Skeletal muscle tissue (tissue), 4 donors: Measurements from ENCODE around the gene SLTM. TPM values are rescaled to one million over a fixed set of nuclear protein-coding genes. Genes with fewer than 3 reads are reported as not detected.
"Not testable (repeated sequence)": the region's sequence is repeated elsewhere in the genome, so short reads cannot be mapped to it uniquely, and the experiment has no call there.

Experiments used
- H3K27ac ChIP-seq: one replicate; pipeline ENCODE4 v1.7.0; 2013; ENCODE audit warnings: mild to moderate bottlenecking, low read depth, low read length, inconsistent platforms
- H3K27me3 ChIP-seq, 3 donors: one replicate each; pipeline ENCODE4 v1.7.0; 2013; ENCODE audit warnings: low read length in 3 of 3; ENCODE audit not compliant: control insufficient read depth in 3 of 3, insufficient read depth in 3 of 3
- H3K36me3 ChIP-seq, 3 donors: one replicate each; pipeline ENCODE4 v1.7.0; 2013; ENCODE audit warnings: low read length in 3 of 3; ENCODE audit not compliant: control insufficient read depth in 3 of 3, insufficient read depth in 3 of 3
- H3K4me1 ChIP-seq, 3 donors: one replicate each; pipeline ENCODE4 v1.7.0; 2013; ENCODE audit warnings: low read length in 3 of 3, mild to moderate bottlenecking in 3 of 3; ENCODE audit not compliant: control insufficient read depth in 3 of 3, insufficient read depth in 3 of 3
- H3K4me3 ChIP-seq, 3 donors: one replicate each; pipeline ENCODE4 v1.7.0; 2013; ENCODE audit warnings: low read length in 3 of 3
- H3K9ac ChIP-seq, 3 donors: one replicate each; pipeline ENCODE4 v1.7.0; 2013; ENCODE audit warnings: low read length in 3 of 3, mild to moderate bottlenecking in 3 of 3, moderate library complexity in 2 of 3, low read depth in 1 of 3
- H3K9me3 ChIP-seq, 3 donors: one replicate each; pipeline ENCODE4 v1.7.0; 2013; ENCODE audit warnings: low read length in 3 of 3; ENCODE audit not compliant: control insufficient read depth in 3 of 3
- total RNA-seq: library from RNA; depleted of rRNA; stranded (reverse); fragments of >200 nt; gene quantifications from one replicate; pipeline ENCODE4 v1.2.3, GENCODE V29; 2014
- donor health status: Osteomylitis.

The SLTM gene
- total RNA-seq, 1 donor from 2014 or later = 63.7 TPM

DNA sequence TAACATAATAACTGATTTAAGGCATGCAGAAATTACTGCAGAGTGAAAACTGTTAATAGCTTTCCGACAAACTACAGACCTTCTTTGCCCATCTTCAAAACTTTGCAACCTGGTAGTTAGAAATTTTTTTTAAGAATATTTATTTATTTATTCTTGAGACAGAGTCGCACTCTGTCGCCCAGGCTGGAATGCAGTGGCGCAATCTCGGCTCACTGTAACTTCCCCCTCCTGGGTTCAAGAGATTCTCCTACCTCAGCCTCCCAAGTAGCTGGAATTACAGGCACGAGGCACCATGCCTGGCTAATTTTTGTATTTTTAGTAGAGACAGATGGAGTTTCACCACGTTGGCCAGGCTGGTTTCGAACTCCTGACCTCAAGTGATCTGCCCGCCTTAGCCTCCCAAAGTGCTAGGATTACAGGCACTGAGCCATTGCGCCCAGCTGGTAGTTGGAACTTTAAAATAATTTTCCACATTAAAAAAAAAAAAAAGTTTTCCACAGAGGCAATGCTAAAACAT lies 15.8 kb downstream of the SLTM start:
- H3K4me1 ChIP-seq, H3K36me3 ChIP-seq, H3K27ac ChIP-seq, H3K9ac ChIP-seq, H3K9me3 ChIP-seq, H3K4me3 ChIP-seq, H3K27me3 ChIP-seq: not testable (repeated sequence)

DNA sequence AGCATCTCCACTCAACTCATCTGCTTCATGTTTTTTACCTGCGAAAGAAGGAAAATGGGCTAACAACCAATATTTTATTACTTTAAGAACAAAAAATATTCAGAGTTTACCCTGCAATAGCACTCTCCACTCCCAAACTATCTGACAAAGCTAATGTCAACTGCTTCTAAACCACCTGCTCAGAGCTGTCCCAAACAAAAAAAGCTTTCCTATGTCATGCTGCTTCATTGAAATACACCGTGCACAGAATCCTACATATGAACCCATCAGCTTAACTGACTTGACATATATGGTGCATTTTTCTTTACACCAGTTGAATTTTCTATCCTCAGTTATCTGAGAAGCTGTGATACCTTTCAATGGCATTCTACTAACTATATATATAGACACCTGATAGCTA lies 16.5 kb downstream of the SLTM start:
- Histone ChIP-seq H3K36me3 (peaks cover 2 to 14% (median 11%) of the 10 kb centered on the region in 3 donors), H3K27me3 (no peaks in the 10 kb centered on the region), H3K4me3 (no peak overlapping the region), H3K27ac (no peak overlapping the region), H3K9me3 (no peaks in the 10 kb centered on the region), H3K4me1 (peaks cover 5 to 8% (median 7%) of the 10 kb centered on the region in 3 donors), H3K9ac (no peak overlapping the region)

DNA sequence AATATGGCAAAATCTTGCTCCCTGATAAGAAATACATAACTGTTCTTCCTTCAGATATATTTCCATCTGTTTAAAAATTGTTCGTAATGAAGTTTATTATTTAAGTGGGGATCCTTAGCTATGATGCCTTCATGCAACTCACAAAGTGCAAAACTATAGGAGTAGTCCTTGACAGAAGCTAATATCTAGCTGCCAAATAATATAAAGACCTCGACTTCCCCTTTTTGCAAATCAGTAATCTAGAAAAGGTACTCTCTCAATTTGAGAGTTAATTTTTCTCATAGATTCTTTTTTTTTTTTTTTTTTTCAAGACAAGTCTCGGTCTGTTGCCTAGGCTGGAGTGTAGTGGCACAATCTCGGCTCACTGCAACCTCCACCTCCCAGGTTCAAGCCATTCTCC lies 23.0 kb downstream of the SLTM start:
- Histone ChIP-seq H3K4me1 (peaks cover 0 to 3% (median 0%) of the 10 kb centered on the region in 3 donors), H3K9ac (no peak overlapping the region), H3K9me3 (no peaks in the 10 kb centered on the region), H3K27me3 (no peaks in the 10 kb centered on the region), H3K4me3 (no peak overlapping the region), H3K27ac (no peak overlapping the region), H3K36me3 (peaks cover 6 to 31% (median 31%) of the 10 kb centered on the region in 3 donors)

DNA sequence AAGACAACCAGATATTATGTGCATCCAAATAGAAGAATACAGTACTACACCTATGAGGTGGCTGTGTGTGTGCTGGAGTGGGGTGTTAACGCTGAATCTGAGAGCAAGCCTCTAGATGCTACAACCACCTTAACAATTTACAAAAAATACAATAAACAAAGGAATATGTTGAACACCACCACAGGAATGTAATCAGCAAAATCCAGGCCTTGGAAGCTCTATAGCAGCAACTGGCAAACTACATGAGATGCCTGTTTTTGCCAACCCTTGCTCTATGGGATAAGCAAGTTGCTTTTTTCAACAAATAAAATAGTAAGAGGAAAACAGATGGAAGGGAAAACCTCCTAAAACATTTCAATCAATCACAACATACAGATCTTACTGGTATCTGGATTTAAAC lies 23.9 kb downstream of the SLTM start:
- H3K27ac ChIP-seq = no peak overlapping the region
- H3K4me1 ChIP-seq = peaks cover 0 to 3% (median 0%) of the 10 kb centered on the region in 3 donors
- H3K36me3 ChIP-seq = peaks cover 6 to 31% (median 28%) of the 10 kb centered on the region in 3 donors
- no peak overlapping the region for H3K9ac ChIP-seq
- H3K27me3 ChIP-seq = no peaks in the 10 kb centered on the region
- H3K9me3 ChIP-seq = no peaks in the 10 kb centered on the region
- no peak overlapping the region for H3K4me3 ChIP-seq

GRCh38 chr15:58908550-58909309 lies 24.7 kb downstream of the SLTM start:
- H3K27me3 ChIP-seq = no peaks in the 10 kb centered on the region
- no peak overlapping the region for H3K4me3 ChIP-seq
- H3K4me1 ChIP-seq = no peaks in the 10 kb centered on the region
- no peak overlapping the region for H3K27ac ChIP-seq
- no peaks in the 10 kb centered on the region for H3K9me3 ChIP-seq
- H3K9ac ChIP-seq = no peak overlapping the region
- peaks cover 3 to 31% (median 26%) of the 10 kb centered on the region in 3 donors for H3K36me3 ChIP-seq

GRCh38 chr15:58900631-58901030 lies 32.8 kb downstream of the SLTM start:
- no peak overlapping the region for H3K4me3 ChIP-seq
- H3K9me3 ChIP-seq = no peaks in the 10 kb centered on the region

GRCh38 chr15:58898150-58898680 lies 35.3 kb downstream of the SLTM start:
- H3K9ac ChIP-seq = no peak overlapping the region
- H3K36me3 ChIP-seq = peaks cover 13 to 49% (median 39%) of the 10 kb centered on the region in 3 donors
- H3K4me1 ChIP-seq = no peaks in the 10 kb centered on the region
- H3K27me3 ChIP-seq = no peaks in the 10 kb centered on the region
- H3K4me3 ChIP-seq = no peak overlapping the region
- no peaks in the 10 kb centered on the region for H3K9me3 ChIP-seq
- no peak overlapping the region for H3K27ac ChIP-seq

More at GRCh38 chr15:58900631-58901030, 32.8 kb downstream of the SLTM start:
- peaks cover 9 to 34% (median 28%) of the 10 kb centered on the region in 3 donors for H3K36me3 ChIP-seq
- H3K9ac ChIP-seq = no peak overlapping the region
- H3K4me1 ChIP-seq = no peaks in the 10 kb centered on the region
- no peaks in the 10 kb centered on the region for H3K27me3 ChIP-seq
- H3K27ac ChIP-seq = no peak overlapping the region

GRCh38 chr15:58889363-58889762 lies 44.1 kb downstream of the SLTM start:
- Histone ChIP-seq H3K27ac (no peak overlapping the region), H3K9me3 (no peaks in the 10 kb centered on the region), H3K4me3 (no peak overlapping the region), H3K4me1 (no peaks in the 10 kb centered on the region), H3K36me3 (peaks cover 52 to 91% (median 86%) of the 10 kb centered on the region in 3 donors), H3K27me3 (no peaks in the 10 kb centered on the region), H3K9ac (no peak overlapping the region)

DNA sequence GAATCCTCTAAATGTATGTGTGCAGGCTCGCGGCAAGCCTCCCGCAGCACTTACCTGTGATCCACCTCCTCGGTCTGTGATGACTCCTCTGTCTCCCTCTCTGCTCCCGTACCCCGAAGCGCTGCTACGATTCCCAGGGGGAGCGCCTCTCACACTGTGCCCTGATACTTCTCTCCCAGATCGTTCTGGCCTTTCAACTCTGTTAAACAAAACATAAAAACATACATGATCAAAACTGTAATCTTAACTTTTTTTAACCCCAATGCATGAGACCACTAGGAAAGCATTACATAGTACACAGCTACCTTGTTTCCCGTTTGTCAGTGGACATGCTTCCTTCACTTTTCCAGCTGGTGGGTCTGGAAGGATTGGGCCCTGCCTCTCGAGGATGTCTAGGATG lies 46.6 kb downstream of the SLTM start:
- Histone ChIP-seq H3K4me3 (no peak overlapping the region), H3K4me1 (no peaks in the 10 kb centered on the region), H3K36me3 (peaks cover 58 to 91% (median 90%) of the 10 kb centered on the region in 3 donors), H3K9me3 (no peaks in the 10 kb centered on the region), H3K27me3 (no peaks in the 10 kb centered on the region), H3K27ac (no peak overlapping the region), H3K9ac (no peak overlapping the region)

- H3K4me3 ChIP-seq, H3K27me3 ChIP-seq, H3K27ac ChIP-seq, H3K9ac ChIP-seq, H3K4me1 ChIP-seq, H3K9me3 ChIP-seq: not testable (repeated sequence)
- peaks cover 49 to 84% (median 77%) of the 10 kb centered on the region in 3 donors for H3K36me3 ChIP-seq
These were observed 49.6 kb downstream of the SLTM start for GRCh38 chr15:58883926-58884325.
